Measurements from ENCODE around the gene SH3BP4.

DNA sequence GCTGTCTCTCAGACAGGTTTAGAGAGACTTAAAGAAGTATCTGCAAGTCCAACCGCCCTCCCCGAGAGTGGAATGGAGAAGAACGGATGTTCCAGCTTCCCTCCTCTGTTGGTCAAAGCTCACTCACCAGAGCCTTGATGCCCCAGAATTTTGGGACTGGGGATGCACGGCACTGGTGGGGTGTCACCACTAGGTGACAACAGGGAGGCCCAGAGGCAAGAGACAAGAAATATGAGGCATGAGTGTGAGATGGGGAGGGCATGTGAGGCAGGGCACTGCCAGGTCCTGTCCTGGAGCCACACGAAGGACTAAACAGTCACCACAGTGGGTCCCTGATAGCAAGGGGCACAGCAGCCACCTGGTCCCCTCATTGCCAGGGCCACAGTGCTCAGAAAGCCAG lies 35.1 kb upstream of the SH3BP4 start:
- TF ChIP-seq CTCF (IDR thresholded peaks at IDR 0.05) (no peak), EZH2 (IDR thresholded peaks at IDR 0.05; ENCODE audit: borderline replicate concordance, insufficient read depth, low read depth, low read length, poor library complexity, severe bottlenecking) (no peak)
